Activated CD4-positive, alpha-beta T cell treated with anti-CD3 and anti-CD28 coated beads, Interleukin-2, Interleukin-4, amounts not matched to agents 100 ng/mL and 50 ng/mL, durations not matched to agents 16 hours and 8 hours (primary cell): ENCODE data around the gene CALCOCO1.
"Not testable (repeated sequence)": the region's sequence is repeated elsewhere in the genome, so short reads cannot be mapped to it uniquely, and the experiment has no call there.

Experiments used
- DNase-seq: peaks from one replicate; pipeline ENCODE4 v3.0.0-alpha.2; 2020; ENCODE audit warnings: low spot score

The CALCOCO1 gene

GRCh38 chr12:53733807-53734200, 6.6 kb upstream of the CALCOCO1 start:
- no peak for DNase-seq

- DNase-seq, result no peak
These were observed 6.0 kb upstream of the CALCOCO1 start for GRCh38 chr12:53733051-53733806.

DNA sequence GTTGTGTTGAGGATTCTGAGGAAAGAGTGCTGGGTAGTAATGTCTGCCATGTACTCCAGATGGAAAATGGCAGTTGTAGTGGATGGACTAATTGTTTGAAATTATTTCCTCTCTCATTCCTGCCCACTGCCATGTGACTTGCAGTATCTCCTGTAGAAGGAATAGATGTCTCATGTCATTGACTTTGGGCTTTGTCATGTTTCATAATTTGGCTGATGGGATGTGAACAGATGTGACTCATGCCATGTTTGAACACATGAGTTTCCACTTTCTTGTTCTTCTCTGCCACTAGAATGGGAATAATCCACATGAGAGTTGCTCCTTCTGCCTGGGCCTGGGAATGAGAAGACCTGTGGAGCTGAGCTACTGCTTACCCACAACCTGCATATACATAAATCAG, 2.4 kb upstream of the CALCOCO1 start:
- DNase-seq, result no peak

DNA sequence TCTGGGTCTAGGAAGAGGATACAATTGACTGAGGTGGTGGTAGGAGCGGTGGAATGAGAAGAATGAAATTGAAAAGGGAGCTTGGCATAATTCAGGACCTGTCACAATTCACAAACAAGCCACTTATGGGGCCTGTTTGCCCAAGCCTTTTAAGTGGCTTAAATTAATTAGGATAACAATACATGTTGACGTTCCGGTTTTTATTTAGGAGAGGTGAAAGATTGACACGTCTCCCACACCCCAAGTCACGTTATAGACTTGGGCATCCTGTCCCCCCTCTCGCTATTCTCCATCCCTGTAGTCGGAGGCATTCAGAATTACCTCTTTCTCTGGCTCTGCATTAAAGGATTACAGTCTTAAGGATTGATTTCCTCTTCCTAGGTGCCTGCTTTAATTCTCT, 954 bp upstream of the CALCOCO1 start:
- DNase-seq, result no peak

- DNase-seq, result no peak
These were observed 324 bp downstream of the CALCOCO1 start for GRCh38 chr12:53726946-53727309.

DNA sequence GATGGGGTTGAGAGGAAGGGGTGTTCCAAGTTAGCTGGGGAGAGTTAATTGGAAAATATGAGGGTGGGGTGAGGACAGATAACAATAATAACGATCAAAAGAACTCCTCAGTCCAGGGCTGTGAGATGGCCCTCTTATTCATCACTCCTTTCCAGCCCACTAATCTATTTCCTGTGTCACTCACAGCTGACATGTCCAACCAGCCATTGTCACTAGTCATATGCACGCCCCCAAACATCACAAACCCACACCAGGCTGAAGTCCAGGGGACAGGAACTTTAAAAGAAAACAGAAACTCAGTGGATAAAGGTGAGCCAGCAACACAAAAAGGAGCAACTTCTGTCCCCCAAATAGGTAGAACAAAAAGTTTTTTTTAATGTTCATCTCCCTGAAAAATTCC, 911 bp downstream of the CALCOCO1 start:
- no peak for DNase-seq

- no peak for DNase-seq
These were observed 1.4 kb downstream of the CALCOCO1 start for GRCh38 chr12:53725824-53726223.

DNA sequence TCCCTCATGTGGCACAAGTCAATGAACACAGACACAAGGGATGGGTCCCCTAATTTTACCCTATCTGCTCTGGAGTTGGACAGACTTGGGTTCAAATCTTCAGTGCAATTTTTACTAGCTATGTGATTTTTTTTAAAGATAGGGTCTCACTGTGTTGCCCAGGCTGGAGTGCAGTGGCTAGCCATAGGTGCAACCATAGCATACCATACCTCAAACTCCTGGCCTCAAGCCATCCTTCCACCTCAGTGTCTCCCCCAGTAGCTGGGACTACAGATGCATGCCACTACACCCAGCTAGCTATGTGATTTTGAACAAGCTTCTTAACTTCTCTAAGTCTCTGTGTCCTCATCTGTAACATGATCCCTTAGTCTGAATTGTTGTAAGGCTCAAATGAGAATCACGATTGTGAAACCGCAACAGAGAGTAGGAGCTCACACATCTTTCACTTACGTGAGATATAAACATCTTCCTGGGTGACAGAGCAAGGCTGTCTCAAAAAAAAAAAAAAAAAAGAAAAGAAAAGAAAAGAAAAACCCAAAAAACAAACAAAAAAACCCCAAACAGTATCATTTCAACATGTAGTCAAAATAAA, 4.7 kb downstream of the CALCOCO1 start:
- no peak for DNase-seq

DNA sequence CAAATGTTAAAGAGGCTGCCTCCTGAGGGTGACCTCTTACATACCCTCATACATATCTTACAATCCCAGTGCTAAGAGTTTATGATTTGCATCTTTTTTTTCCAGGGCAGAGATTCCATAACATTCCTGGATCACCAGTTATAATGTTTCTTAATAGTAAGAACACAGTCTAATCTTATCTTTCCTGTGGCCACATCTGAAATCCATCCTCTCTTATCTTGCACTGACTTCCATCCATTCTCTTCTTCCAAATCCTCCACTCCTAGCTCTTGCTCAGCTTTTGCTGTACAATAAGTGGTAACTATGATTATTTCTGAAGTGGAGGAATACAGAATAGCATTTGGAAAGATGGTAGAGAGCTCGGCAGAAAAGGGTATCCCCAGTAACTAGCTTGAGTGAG, 6.3 kb downstream of the CALCOCO1 start:
- no peak for DNase-seq

GRCh38 chr12:53719649-53720048, 7.6 kb downstream of the CALCOCO1 start:
- DNase-seq, result no peak

GRCh38 chr12:53718567-53718966, 8.7 kb downstream of the CALCOCO1 start:
- not testable (repeated sequence) for DNase-seq

DNA sequence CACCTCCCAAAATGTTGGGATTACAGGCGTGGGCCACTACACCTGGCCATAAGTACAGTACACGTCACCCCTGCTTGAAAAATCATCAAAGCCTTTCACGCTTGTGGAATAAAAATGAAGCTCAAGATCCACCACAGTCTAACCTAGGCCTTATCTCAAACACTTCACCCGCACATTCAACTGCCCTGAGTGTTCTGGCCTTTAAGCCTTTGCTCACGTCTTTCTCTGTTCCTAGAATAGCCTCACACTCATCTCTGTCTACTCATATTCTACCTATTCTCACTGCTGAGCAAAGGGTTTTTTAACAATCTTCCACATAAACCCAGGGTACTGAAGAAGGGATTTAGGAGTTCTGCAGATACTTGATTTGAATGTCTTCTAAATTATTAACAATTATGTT, 9.9 kb downstream of the CALCOCO1 start:
- no peak for DNase-seq

GRCh38 chr12:53714004-53714403, 13.2 kb downstream of the CALCOCO1 start:
- no peak for DNase-seq

DNA sequence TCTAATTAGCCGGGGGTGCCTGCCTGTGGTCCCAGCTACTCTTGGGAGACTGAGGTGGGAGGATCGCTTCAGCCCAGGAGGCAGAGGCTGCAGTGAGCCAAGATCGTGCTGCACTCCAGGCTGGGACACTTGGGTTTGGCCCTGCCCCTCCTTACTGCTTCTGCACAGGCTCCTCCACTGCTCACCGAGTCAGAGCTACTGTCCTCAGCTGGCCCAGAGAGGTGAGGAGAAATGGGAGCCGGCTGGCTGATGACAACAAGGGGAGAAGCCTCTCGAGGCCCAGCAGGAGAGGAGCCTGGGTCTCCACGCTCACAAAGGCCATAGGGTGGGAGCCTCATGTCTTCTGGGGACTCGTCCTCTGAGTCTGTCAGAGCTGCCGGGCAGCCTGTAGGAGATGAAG, 13.7 kb downstream of the CALCOCO1 start:
- no peak for DNase-seq

- no peak for DNase-seq
These were observed 15.1 kb downstream of the CALCOCO1 start for GRCh38 chr12:53712059-53712643.

DNA sequence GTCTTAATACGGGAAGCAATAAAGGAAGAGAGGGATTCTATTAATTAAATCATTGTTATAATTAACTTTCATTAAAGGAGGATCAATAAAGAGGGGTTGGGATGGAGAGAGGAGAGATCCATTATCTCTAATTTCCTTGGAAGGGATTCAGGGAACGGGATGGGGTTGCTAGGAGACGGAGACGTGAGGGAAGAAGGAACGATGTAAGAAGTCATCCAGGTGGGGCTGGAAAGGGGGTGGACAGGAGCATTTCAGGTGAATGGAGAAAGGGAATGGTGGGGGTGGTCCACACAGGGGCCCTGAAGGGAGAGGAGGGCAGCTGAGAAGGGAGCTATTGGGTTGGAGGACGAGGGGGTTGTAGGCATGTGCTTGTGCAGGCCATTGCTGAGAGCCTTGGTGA, 17.2 kb downstream of the CALCOCO1 start:
- no peak for DNase-seq

DNA sequence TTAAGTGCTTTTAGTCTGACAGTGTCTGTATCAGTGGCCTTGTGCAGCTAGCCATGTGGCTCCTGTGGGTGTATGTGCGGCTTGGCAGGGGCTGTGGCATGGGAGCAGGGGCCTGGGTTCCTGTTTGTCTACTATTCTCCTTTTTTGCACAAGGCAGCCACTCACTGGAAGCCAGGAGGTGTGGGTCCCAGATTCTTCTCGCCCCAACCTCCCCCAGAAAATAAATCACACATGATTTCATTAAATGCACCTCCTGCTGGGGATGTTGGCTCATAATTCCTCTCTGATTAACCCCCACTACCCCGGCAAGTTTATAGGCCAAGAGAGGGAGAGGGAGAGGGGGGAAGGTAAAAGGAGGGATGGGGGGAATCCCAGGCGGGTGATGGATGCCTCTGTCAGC, 17.6 kb downstream of the CALCOCO1 start:
- DNase-seq, result no peak

DNA sequence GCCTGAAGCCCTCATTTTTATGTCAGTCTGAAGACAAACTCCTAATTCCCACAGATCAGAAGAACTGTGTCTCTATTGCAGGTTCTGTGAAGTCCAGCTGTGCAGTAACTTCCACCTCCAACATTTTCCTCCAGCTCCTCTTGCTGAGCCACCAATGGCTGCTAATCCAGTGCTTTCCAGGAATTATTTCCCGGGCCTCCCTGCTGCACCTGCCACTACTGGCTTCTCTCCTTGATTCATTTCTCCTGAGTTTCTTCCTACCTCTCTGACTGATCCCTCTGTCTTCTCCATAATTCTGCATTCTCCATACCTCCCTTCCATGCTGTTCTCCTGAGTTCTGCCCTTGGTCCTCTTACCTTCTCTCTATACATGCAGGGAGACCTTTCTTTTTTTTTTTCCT, 21.2 kb downstream of the CALCOCO1 start:
- DNase-seq, result no peak

GRCh38 chr12:53703756-53704155, 23.5 kb downstream of the CALCOCO1 start:
- no peak for DNase-seq

DNA sequence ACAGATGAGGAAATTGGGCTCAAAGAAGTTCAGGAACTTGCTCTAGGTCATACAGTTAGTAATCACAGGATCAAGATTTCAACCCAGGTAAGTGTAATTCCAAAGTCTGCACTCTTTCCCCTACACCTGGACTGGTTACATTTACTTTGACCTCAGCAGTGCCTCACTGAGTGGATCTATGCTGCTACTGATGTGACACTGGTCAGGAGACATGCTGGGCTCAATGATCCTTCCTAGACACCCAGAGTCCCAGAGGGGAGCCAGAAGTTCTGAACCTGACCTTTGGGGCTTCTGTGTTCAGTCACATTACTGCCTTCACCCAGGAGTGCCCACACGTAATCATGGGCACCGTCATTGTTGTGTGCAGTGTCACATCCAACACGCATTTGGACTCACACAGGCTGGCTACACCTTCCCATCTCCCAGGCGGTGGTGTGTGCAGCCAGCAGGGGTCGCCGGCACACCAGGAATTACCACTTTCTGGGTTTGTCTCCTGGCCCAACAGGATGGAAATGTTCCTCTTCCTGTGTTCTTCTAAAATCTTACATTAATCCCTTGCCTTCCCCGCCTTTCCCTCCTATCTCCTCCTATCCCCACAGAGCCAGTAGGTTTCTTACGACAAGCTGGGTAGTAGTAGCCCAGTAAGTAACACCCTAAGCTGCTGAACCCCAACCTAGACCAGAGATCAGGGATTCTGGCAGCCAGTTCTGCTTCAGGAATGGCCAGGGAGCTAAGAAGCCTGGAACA, 25.6 kb downstream of the CALCOCO1 start:
- peak; percentile 66 for DNase-seq

DNA sequence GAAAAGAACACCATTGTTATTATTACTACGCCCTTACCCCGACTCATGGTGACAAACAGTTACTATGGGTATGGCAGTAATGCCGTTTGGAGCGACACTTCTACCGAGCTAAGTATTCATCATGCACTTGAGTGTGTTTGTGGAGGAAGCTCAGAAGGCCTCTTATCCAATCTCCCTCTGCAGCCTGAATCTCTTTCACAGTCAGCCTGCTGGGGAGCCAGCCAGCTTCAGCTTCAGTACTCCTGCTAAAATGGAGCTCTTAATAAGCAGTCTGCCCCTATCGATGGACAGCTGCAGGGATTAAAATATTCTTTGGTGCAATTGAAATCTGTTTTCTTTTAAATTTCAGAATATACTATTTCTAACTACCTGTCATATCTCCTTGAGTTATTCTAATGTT, 26.7 kb downstream of the CALCOCO1 start:
- no peak for DNase-seq

GRCh38 chr12:53699678-53700025, 27.6 kb downstream of the CALCOCO1 start:
- DNase-seq, result no peak
